ENCODE results near the gene ZFYVE16. TPM values are rescaled to one million over a fixed set of nuclear protein-coding genes. Genes with fewer than 3 reads are reported as not detected.
"Not testable (repeated sequence)": the region's sequence is repeated elsewhere in the genome, so short reads cannot be mapped to it uniquely, and the experiment has no call there.

The ZFYVE16 gene
- total and polyA plus RNA-seq, 7 donors, result 8.6 to 43.2 (median 29.6) TPM

GRCh38 chr5:80411589-80412219, 3.8 kb downstream of the ZFYVE16 start:
- DNase-seq, result no peak
- Histone ChIP-seq H3K9me3 (no peaks in the 10 kb centered on the region), H3K27me3 (no peaks in the 10 kb centered on the region), H3K36me3 (no peaks in the 10 kb centered on the region), H3K4me1 (peaks cover 0 to 35% (median 24%) of the 10 kb centered on the region in 4 donors), H3K4me3 (no peak overlapping the region), H3K27ac (no peak overlapping the region)
- intact Hi-C loops (cut with DNase I), result no loop called here
- 86 to 87% methylated on average over 3 of the region's 3 CpGs for WGBS, 2 donors
- no peak for TF ChIP-seq POLR2A (IDR thresholded peaks at IDR 0.05)
- no peak for TF ChIP-seq POLR2AphosphoS5 (IDR thresholded peaks at IDR 0.05)
- no peak for TF ChIP-seq EP300 (IDR thresholded peaks at IDR 0.05)
- no peak for TF ChIP-seq CTCF (IDR thresholded peaks at IDR 0.05)

- no peak overlapping the region for H3K27ac ChIP-seq
- WGBS, 2 donors, result 89 to 95% methylated on average over 1 of the region's 1 CpG
- H3K4me1 ChIP-seq, result peaks cover 0 to 28% (median 16%) of the 10 kb centered on the region in 4 donors
- intact Hi-C loops (cut with DNase I), result no loop called here
- no peak overlapping the region for H3K4me3 ChIP-seq
- no peak for DNase-seq
- no peaks in the 10 kb centered on the region for H3K9me3 ChIP-seq
- no peak for TF ChIP-seq POLR2AphosphoS5 (IDR thresholded peaks at IDR 0.05)
- no peak for TF ChIP-seq CTCF (IDR thresholded peaks at IDR 0.05)
- no peak for TF ChIP-seq POLR2A (IDR thresholded peaks at IDR 0.05)
- TF ChIP-seq EP300 (IDR thresholded peaks at IDR 0.05), result no peak
- no peaks in the 10 kb centered on the region for H3K36me3 ChIP-seq
- no peaks in the 10 kb centered on the region for H3K27me3 ChIP-seq
Observed at GRCh38 chr5:80414113-80414512, 6.2 kb downstream of the ZFYVE16 start.

- 100% methylated on average over 1 of the region's 1 CpG; no CpG with 5 or more reads in 1 of the 2 donors for WGBS, 2 donors
- DNase-seq, result no peak
- H3K4me3 ChIP-seq, result no peak overlapping the region
- no peak overlapping the region for H3K27ac ChIP-seq
- H3K27me3 ChIP-seq, result no peaks in the 10 kb centered on the region
- no peaks in the 10 kb centered on the region for H3K36me3 ChIP-seq
- no peak for TF ChIP-seq CTCF (IDR thresholded peaks at IDR 0.05)
- no peak for TF ChIP-seq POLR2A (IDR thresholded peaks at IDR 0.05)
- H3K9me3 ChIP-seq, result no peaks in the 10 kb centered on the region
- intact Hi-C loops (cut with DNase I), result no loop called here
- peaks cover 0 to 8% (median 0%) of the 10 kb centered on the region in 4 donors for H3K4me1 ChIP-seq
Observed at GRCh38 chr5:80417973-80418372, 10.1 kb downstream of the ZFYVE16 start.

- intact Hi-C loops (cut with DNase I), result not testable (repeated sequence)
Observed at GRCh38 chr5:80424365-80424764, 16.5 kb downstream of the ZFYVE16 start.

GRCh38 chr5:80435476-80435875, 27.6 kb downstream of the ZFYVE16 start:
- Histone ChIP-seq H3K36me3 (peaks cover 0 to 38% (median 4%) of the 10 kb centered on the region in 4 donors), H3K4me1 (no peaks in the 10 kb centered on the region), H3K4me3 (no peak overlapping the region), H3K9me3 (no peaks in the 10 kb centered on the region), H3K27me3 (no peaks in the 10 kb centered on the region), H3K27ac (no peak overlapping the region)
- WGBS, 2 donors, result 95 to 97% methylated on average over 8 of the region's 8 CpGs
- intact Hi-C loops (cut with DNase I), result no loop called here
- no peak for TF ChIP-seq POLR2AphosphoS5 (IDR thresholded peaks at IDR 0.05)
- no peak for TF ChIP-seq EP300 (IDR thresholded peaks at IDR 0.05)
- no peak for TF ChIP-seq POLR2A (IDR thresholded peaks at IDR 0.05)
- no peak for TF ChIP-seq CTCF (IDR thresholded peaks at IDR 0.05)
- no peak for DNase-seq

More at GRCh38 chr5:80424365-80424764, 16.5 kb downstream of the ZFYVE16 start:
- not testable (repeated sequence) for H3K4me3 ChIP-seq, H3K27ac ChIP-seq, H3K4me1 ChIP-seq, H3K9me3 ChIP-seq, H3K27me3 ChIP-seq, H3K36me3 ChIP-seq, DNase-seq
- WGBS, 2 donors, result 96% methylated on average over 3 of the region's 3 CpGs

Data from sigmoid colon (tissue), 7 donors.